ENCODE measurements around the gene LPAR5. TPM values are rescaled to one million over a fixed set of nuclear protein-coding genes. Genes with fewer than 3 reads are reported as not detected.

Gene LPAR5
- total RNA-seq, 6 experiments from 2014 or later, result 0.31 to 1.5 (median 0.78) TPM

DNA sequence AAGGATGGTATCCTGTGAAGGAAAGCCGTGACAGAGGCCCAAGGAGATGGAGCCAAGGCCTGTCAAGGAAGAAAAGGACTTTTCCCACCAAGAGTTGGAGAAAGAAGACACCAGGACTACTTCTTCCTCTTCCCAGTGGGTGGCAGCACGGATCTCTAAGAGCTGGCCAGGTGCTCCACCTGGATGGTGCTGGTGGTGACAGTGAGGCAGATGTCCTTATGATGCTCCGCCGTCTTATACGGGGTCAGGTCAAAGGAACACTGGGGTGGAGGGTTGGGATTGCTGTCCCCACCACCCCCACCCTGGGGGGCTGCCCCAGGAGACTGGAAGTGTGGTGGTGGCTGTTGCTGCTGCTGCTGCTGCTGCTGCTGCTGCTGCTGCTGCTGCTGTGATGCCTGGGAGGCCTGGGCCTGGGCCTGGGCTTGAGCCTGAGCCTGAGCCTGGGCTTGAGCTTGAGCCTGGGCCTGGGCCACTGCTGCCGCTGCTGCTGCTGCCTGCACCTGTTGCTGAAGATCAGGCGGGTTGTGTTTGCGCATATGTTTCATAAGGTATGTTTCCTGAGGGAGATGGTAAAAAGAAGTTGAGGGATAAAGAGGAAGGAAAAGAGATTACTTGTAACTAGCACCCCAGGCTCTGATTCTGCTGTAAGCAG is 31.9 kb upstream of the LPAR5 start:
- Histone ChIP-seq H3K4me1 (no peaks in the 10 kb centered on the region), H3K36me3 (peaks cover 6 to 63% (median 28%) of the 10 kb centered on the region in 4 donors), H3K4me3 (no peak overlapping the region), H3K27ac (no peak overlapping the region), H3K9me3 (no peaks in the 10 kb centered on the region), H3K27me3 (no peaks in the 10 kb centered on the region)
- no peak for ATAC-seq
- TF ChIP-seq, protein P1, sequence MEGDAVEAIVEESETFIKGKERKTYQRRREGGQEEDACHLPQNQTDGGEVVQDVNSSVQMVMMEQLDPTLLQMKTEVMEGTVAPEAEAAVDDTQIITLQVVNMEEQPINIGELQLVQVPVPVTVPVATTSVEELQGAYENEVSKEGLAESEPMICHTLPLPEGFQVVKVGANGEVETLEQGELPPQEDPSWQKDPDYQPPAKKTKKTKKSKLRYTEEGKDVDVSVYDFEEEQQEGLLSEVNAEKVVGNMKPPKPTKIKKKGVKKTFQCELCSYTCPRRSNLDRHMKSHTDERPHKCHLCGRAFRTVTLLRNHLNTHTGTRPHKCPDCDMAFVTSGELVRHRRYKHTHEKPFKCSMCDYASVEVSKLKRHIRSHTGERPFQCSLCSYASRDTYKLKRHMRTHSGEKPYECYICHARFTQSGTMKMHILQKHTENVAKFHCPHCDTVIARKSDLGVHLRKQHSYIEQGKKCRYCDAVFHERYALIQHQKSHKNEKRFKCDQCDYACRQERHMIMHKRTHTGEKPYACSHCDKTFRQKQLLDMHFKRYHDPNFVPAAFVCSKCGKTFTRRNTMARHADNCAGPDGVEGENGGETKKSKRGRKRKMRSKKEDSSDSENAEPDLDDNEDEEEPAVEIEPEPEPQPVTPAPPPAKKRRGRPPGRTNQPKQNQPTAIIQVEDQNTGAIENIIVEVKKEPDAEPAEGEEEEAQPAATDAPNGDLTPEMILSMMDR (IDR thresholded peaks at IDR 0.05), result peak in 3 of 4 donors; percentile 14 to 29 (median 19)
- no peak for TF ChIP-seq POLR2A (IDR thresholded peaks at IDR 0.05)
- no peak for DNase-seq
- 78% methylated on average over 4 of the region's 8 CpGs for WGBS (ENCODE audit: insufficient coverage, low coverage, low lambda C conversion rate, missing lambda C conversion rate)
- intact Hi-C loops (cut with DNase I), result loop anchor here in 1 of 2 donors (10.0 kb wide), 1 partner anchor 57 kb away; the partner anchor contains the start of gene COPS7A

DNA sequence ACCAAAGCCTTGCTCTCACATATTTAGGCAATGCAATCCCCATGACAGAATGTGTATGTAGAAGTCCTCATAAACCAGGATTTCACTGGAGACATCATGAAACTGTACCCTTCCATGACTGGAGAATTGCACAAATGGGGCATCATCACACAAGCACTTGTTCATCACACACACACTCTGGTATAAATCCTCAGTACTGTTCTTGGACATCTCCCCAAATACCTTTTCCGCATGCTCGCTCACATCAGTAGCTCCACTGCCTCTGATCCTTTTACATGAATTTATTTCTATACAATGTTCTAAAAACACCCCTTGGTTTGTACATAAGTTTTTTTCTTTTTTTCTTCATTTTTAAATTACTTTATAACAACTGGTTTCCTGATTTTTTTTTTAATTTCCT is 30.5 kb upstream of the LPAR5 start:
- TF ChIP-seq, protein P1 (IDR thresholded peaks at IDR 0.05), result no peak
- TF ChIP-seq POLR2A (IDR thresholded peaks at IDR 0.05), result no peak
- no peaks in the 10 kb centered on the region for H3K9me3 ChIP-seq
- no peak overlapping the region for H3K4me3 ChIP-seq
- no peaks in the 10 kb centered on the region for H3K27me3 ChIP-seq
- WGBS (ENCODE audit: insufficient coverage, low coverage, low lambda C conversion rate, missing lambda C conversion rate), result 100% methylated on average over 2 of the region's 2 CpGs
- ATAC-seq (no peak), DNase-seq (no peak)
- H3K4me1 ChIP-seq, result peaks cover 0 to 8% (median 4%) of the 10 kb centered on the region in 4 donors
- no peak overlapping the region for H3K27ac ChIP-seq
- peaks cover 3 to 48% (median 20%) of the 10 kb centered on the region in 4 donors for H3K36me3 ChIP-seq
- intact Hi-C loops (cut with DNase I), result loop anchor here in 1 of 2 donors (10.0 kb wide), 1 partner anchor 59 kb away; the partner anchor contains the start of gene COPS7A

DNA sequence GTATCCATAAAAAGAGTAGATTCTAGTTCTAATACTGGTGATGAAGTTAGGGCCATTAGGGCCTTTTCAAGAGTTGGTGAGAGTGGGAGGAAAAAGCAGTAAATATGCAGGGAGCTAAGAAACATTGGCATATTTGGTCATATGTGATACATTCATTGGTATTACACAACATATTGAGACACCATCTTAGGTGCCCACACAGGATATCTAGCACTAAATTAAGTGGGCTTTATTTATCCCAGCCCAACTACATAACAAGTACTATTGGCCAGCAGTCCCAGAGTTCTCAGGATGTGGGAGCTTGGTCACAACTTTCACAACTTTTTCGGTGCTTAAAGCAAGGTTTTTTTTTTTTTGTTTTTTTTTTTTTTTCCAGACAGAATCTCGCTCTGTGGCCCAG is 29.1 kb upstream of the LPAR5 start:
- H3K9me3 ChIP-seq, result no peaks in the 10 kb centered on the region
- DNase-seq (no peak), ATAC-seq (no peak)
- H3K36me3 ChIP-seq, result peaks cover 0 to 35% (median 11%) of the 10 kb centered on the region in 4 donors
- peaks cover 0 to 8% (median 4%) of the 10 kb centered on the region in 4 donors for H3K4me1 ChIP-seq
- no peak for TF ChIP-seq POLR2A (IDR thresholded peaks at IDR 0.05)
- TF ChIP-seq, protein P1 (IDR thresholded peaks at IDR 0.05), result no peak
- 77% methylated on average over 2 of the region's 2 CpGs for WGBS (ENCODE audit: insufficient coverage, low coverage, low lambda C conversion rate, missing lambda C conversion rate)
- no peak overlapping the region for H3K27ac ChIP-seq
- intact Hi-C loops (cut with DNase I), result loop anchor here in 1 of 2 donors (10.0 kb wide), 1 partner anchor 60 kb away; the partner anchor contains the start of gene COPS7A
- no peak overlapping the region for H3K4me3 ChIP-seq
- no peaks in the 10 kb centered on the region for H3K27me3 ChIP-seq

DNA sequence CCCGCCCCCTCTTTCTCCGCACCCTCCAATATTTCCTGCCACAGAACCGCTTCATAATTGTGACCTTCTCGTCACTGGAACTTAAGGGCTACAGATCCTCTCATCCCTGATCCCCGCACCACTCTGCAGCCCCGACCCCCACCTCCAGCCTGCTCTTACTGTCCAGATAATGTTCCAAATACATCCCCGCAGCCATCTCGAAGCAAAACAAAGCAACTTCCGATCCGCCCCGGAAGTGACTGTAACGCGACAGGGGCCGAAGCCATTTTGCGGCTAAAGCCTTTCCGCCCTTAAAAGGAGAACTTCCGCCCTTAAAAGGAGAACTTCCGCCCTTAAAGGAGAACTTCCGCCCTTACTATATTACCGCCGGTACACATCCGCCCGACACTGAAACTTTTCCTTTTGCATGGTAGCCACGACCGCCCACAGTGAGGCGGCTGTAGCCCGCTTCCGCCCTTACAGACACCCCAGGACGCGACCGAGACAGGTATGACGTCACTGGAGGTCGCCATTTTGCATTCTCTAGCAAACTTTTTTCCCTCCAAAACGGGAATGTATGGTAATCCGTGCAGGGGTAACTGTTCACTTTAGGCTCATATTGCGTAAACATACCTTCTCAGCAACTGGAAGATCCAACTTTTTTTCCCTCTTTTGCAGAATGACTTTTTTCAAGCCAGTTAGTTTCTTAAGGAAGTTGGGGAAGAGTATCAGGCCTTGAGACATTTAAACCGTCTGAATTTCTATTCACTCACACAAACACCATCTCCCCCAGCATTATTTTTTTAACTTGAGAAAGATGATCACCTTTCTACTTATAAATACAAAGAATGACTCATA is 27.4 kb upstream of the LPAR5 start, which contains the start of gene ING4:
ING4 (minus strand) TSS at position 214 of the 837 bp plus-strand sequence; CDS start at position 196, 18 bp downstream.
- H3K9me3 ChIP-seq, result no peaks in the 10 kb centered on the region
- DNase-seq, result peak; percentile 95 to 98 (median 98)
- H3K4me1 ChIP-seq, result peaks cover 0 to 8% (median 4%) of the 10 kb centered on the region in 4 donors
- peak within 1 kb of the TSS; percentile 41 to 63 (median 51) for H3K27ac ChIP-seq
- H3K4me3 ChIP-seq, result peak within 1 kb of the TSS; percentile 55 to 71 (median 66)
- ATAC-seq, result peak; percentile 99 to 100 (median 100)
- no peaks in the 10 kb centered on the region for H3K27me3 ChIP-seq
- no peak for TF ChIP-seq POLR2A (IDR thresholded peaks at IDR 0.05)
- TF ChIP-seq, protein P1 (IDR thresholded peaks at IDR 0.05), result no peak
- intact Hi-C loops (cut with DNase I), result loop anchor here in 1 of 2 donors (10.0 kb wide), 1 partner anchor 62 kb away; the partner anchor contains the start of gene COPS7A
- peaks cover 0 to 18% (median 5%) of the 10 kb centered on the region in 4 donors for H3K36me3 ChIP-seq
- WGBS (ENCODE audit: insufficient coverage, low coverage, low lambda C conversion rate, missing lambda C conversion rate), result 2% methylated on average over 30 of the region's 37 CpGs
